HCT116 (cell line): ENCODE results near the gene SERTAD1. TPM values are rescaled to one million over a fixed set of nuclear protein-coding genes. Genes with fewer than 3 reads are reported as not detected.

Experiments
- ATAC-seq: fragments of 200-7000 bp; cut with Tn5 transposase; 2 replicates; pipeline ENCODE4 v1.9.1; 2020; ENCODE audit warnings: mild to moderate bottlenecking, moderate library complexity
- BruUV-seq: library from RNA; stranded (reverse); fragments of 400-500 nt; replicated peaks from 2 replicates; lab custom pipeline; 2021; lab: Mats Ljungman, UMichigan
- CTCF ChIA-PET: fragments of 300-600 bp; sonication (Branson Sonifier 250); formaldehyde crosslinking; loops from one replicate; lab custom pipeline; 2021; ENCODE audit warnings: antibody characterized with exemption; lab: Charles Lee
- POLR2A ChIA-PET: fragments of 300-600, 350-600 bp; sonication (Branson Sonifier 250); formaldehyde crosslinking; loops from one replicate; lab custom pipeline; 2021; ENCODE audit warnings: antibody characterized with exemption; lab: Charles Lee
- RAD21 ChIA-PET, 2 experiments: fragments of 300-600 bp; sonication (Branson Sonifier 250); formaldehyde crosslinking; loops; one replicate each; lab custom pipeline; 2023; ENCODE audit warnings: low total read pairs in 2 of 2; ENCODE audit not compliant: uncharacterized antibody in 2 of 2, unreplicated experiment in 2 of 2, low non-redundant PET in 1 of 2; lab: Charles Lee
- DNase-seq: peaks from one replicate; pipeline ENCODE4 v3.0.0-alpha.2; 2010; ENCODE audit warnings: low read depth, low spot score
- H2AFZ ChIP-seq: fragments of 200-600 bp; shearing (Covaris generic), sonication (generic); 2 replicates; pipeline ENCODE4 v1.6.1; 2017; ENCODE audit warnings: low read depth, mixed run types, mixed read lengths, antibody characterized with exemption, low read length; ENCODE audit not compliant: poor library complexity, severe bottlenecking
- H3K27ac ChIP-seq: 2 replicates; pipeline ENCODE4 v1.5.1; 2012; ENCODE audit warnings: low read depth, low read length
- H3K27me3 ChIP-seq: fragments of 200-600 bp; sonication (generic); 2 replicates; pipeline ENCODE4 v1.6.1; 2016; ENCODE audit warnings: mixed run types, low read length, mixed read lengths; ENCODE audit not compliant: insufficient read depth
- H3K36me3 ChIP-seq, 2 experiments: fragments of 200-500 bp in 1 of 2; fragments of 200-600 bp in 1 of 2; sonication (Bioruptor generic) in 1 of 2; sonication (generic) in 1 of 2; 2 replicates each; pipeline versions ENCODE4 v1.5.1 to v1.6.1; 2014 to 2016; ENCODE audit warnings: low read length in 2 of 2, inconsistent platforms in 1 of 2, mixed read lengths in 1 of 2, mixed run types in 1 of 2; ENCODE audit not compliant: insufficient read depth in 2 of 2, control insufficient read depth in 1 of 2
- H3K4me1 ChIP-seq, 2 experiments: fragments of 200-600 bp in 1 of 2; sonication (generic) in 1 of 2; 2 replicates each; pipeline versions ENCODE4 v1.5.1 to v1.6.1; 2012 to 2017; ENCODE audit warnings: low read length in 2 of 2, inconsistent platforms in 1 of 2, mild to moderate bottlenecking in 1 of 2, mixed read lengths in 1 of 2, mixed run types in 1 of 2, moderate library complexity in 1 of 2; ENCODE audit not compliant: insufficient read depth in 2 of 2, control insufficient read depth in 1 of 2
- H3K4me2 ChIP-seq: fragments of 200-600 bp; sonication (generic); 2 replicates; pipeline ENCODE4 v1.6.1; 2017; ENCODE audit warnings: mixed run types, low read length, mixed read lengths
- H3K4me3 ChIP-seq, 2 experiments: fragments of 200-600 bp in 1 of 2; sonication (generic) in 1 of 2; replicated peaks in 1 of 2; 2 replicates each; pipeline ENCODE4 v1.5.1; 2011 to 2016; ENCODE audit warnings: low read length in 2 of 2, control low read depth in 1 of 2, low read depth in 1 of 2, mild to moderate bottlenecking in 1 of 2, mixed read lengths in 1 of 2, mixed run types in 1 of 2
- H3K79me2 ChIP-seq: fragments of 200-600 bp; sonication (generic); 2 replicates; pipeline ENCODE4 v1.6.1; 2017; ENCODE audit warnings: mild to moderate bottlenecking, mixed run types, low read length, moderate library complexity, mixed read lengths; ENCODE audit not compliant: insufficient read depth
- H3K9ac ChIP-seq: fragments of 200-600 bp; sonication (generic); 2 replicates; pipeline ENCODE4 v1.6.1; 2016; ENCODE audit warnings: low read length, mixed read lengths
- H3K9me2 ChIP-seq: fragments of 200-600 bp; sonication (generic), shearing (Covaris generic); 2 replicates; pipeline ENCODE4 v1.6.1; 2017; ENCODE audit warnings: mixed run types, mild to moderate bottlenecking, moderate library complexity; ENCODE audit not compliant: insufficient read depth
- H3K9me3 ChIP-seq, 2 experiments: fragments of 200-500 bp in 1 of 2; fragments of 200-600 bp in 1 of 2; sonication (Bioruptor generic) in 1 of 2; sonication (generic) in 1 of 2; 2 replicates each; pipeline ENCODE4 v1.6.1; 2014 to 2017; ENCODE audit warnings: low read length in 2 of 2, mixed read lengths in 2 of 2, inconsistent platforms in 1 of 2, low read depth in 1 of 2, mild to moderate bottlenecking in 1 of 2, mixed run types in 1 of 2, moderate library complexity in 1 of 2; ENCODE audit not compliant: control insufficient read depth in 1 of 2, insufficient read depth in 1 of 2
- H4K20me1 ChIP-seq: fragments of 200-600 bp; sonication (generic), shearing (Covaris generic); 2 replicates; pipeline ENCODE4 v1.6.1; 2017; ENCODE audit warnings: mixed run types, mild to moderate bottlenecking, moderate library complexity; ENCODE audit not compliant: insufficient read depth
- CEBPB ChIP-seq: IDR thresholded peaks from 2 replicates; pipeline ENCODE4 v1.6.1; 2012; ENCODE audit warnings: low read depth
- EGR1 ChIP-seq: IDR thresholded peaks from 2 replicates; pipeline ENCODE4 v1.6.1; 2012; ENCODE audit warnings: low read depth
- JUND ChIP-seq: IDR thresholded peaks from 2 replicates; pipeline ENCODE4 v1.6.1; 2012
- MAX ChIP-seq: IDR thresholded peaks from 2 replicates; pipeline ENCODE4 v1.6.1; 2012
- POLR2AphosphoS5 ChIP-seq: IDR thresholded peaks from 2 replicates; pipeline ENCODE4 v1.6.1; 2011; ENCODE audit warnings: mild to moderate bottlenecking, low read depth, low read length, moderate library complexity
- SP1 ChIP-seq: IDR thresholded peaks from 2 replicates; pipeline ENCODE4 v1.6.1; 2012; ENCODE audit warnings: low read depth
- intact Hi-C: fragments of 100-400 bp; cut with micrococcal nuclease; formaldehyde crosslinking; loops from 2 replicates; pipeline ENCODE4 v1.10.0; 2022
- total RNA-seq: library from RNA; stranded (reverse); gene quantifications from one replicate; pipeline ENCODE4 v1.2.1, GENCODE V29; 2021; ENCODE audit not compliant: unreplicated experiment

The SERTAD1 gene
- total RNA-seq, 1 experiment from 2014 or later: 30.3 TPM

- no TSS peak for BruUV-seq
- no peak overlapping the region for H2AFZ ChIP-seq
- no peaks in the 10 kb centered on the region for H3K9me3 ChIP-seq
- peaks cover 20 to 31% of the 10 kb centered on the region in 2 experiments for H3K4me1 ChIP-seq
- ChIA-PET RAD21 (no interaction called here), POLR2A (no interaction called here), CTCF (interaction anchor here (1.1 kb wide), 1 partner anchor 17 kb away, joined by 5 read pairs; no protein-coding TSS in a partner anchor)
- ATAC-seq (no peak), DNase-seq (no peak)
- peaks cover 11 to 13% of the 10 kb centered on the region in 2 experiments; a peak in 3 of 4 replicates for H3K36me3 ChIP-seq
- no peaks in the 10 kb centered on the region for H3K9me2 ChIP-seq
- H3K4me3 ChIP-seq: no peak overlapping the region
- H4K20me1 ChIP-seq: no peaks in the 10 kb centered on the region
- peak overlapping the region; percentile 89 for H3K4me2 ChIP-seq
- peaks cover 25% of the 10 kb centered on the region for H3K79me2 ChIP-seq
- peak overlapping the region; percentile 33 for H3K9ac ChIP-seq
- no peaks in the 10 kb centered on the region for H3K27me3 ChIP-seq
- intact Hi-C loops: no loop called here
- TF ChIP-seq EGR1: 0 out of 2 replicates have a peak, but pooled peaks have one; percentile 11
- peak; percentile 56 for TF ChIP-seq POLR2AphosphoS5
- TF ChIP-seq SP1: no peak; the same call in 1 of the 2 replicates
- no peak for TF ChIP-seq MAX
- no peak for TF ChIP-seq CEBPB
- H3K27ac ChIP-seq: peak overlapping the region; percentile 97
Observed at GRCh38 chr19:40446263-40446784, 20.5 kb upstream of the SERTAD1 start.

- peaks cover 20 to 31% of the 10 kb centered on the region in 2 experiments for H3K4me1 ChIP-seq
- H4K20me1 ChIP-seq: no peaks in the 10 kb centered on the region
- no TSS peak for BruUV-seq
- 0 out of 4 replicates have a peak overlapping the region, but pooled peaks of 1 of the 2 experiments have one; percentile 6 for H3K4me3 ChIP-seq
- ChIA-PET RAD21 (no interaction called here), CTCF (interaction anchor here (1.1 kb wide), 1 partner anchor 18 kb away, joined by 5 read pairs; no protein-coding TSS in a partner anchor), POLR2A (no interaction called here)
- H3K79me2 ChIP-seq: peaks cover 30% of the 10 kb centered on the region
- no peaks in the 10 kb centered on the region for H3K9me3 ChIP-seq
- no peaks in the 10 kb centered on the region for H3K27me3 ChIP-seq
- intact Hi-C loops: no loop called here
- H3K27ac ChIP-seq: peak overlapping the region; percentile 97
- no peak for ATAC-seq
- peaks cover 15 to 18% of the 10 kb centered on the region in 2 experiments; a peak in 3 of 4 replicates for H3K36me3 ChIP-seq
- no peaks in the 10 kb centered on the region for H3K9me2 ChIP-seq
- no peak for DNase-seq
- no peak overlapping the region for H2AFZ ChIP-seq
- TF ChIP-seq JUND (no peak), SP1 (peak; percentile 26; the same call in 1 of the 2 replicates)
- peak overlapping the region; percentile 89 for H3K4me2 ChIP-seq
- H3K9ac ChIP-seq: peak overlapping the region; percentile 33
Observed at GRCh38 chr19:40445780-40446262, 20.0 kb upstream of the SERTAD1 start.
